ENCODE data around the gene CD200R1.

CD200R1 gene

GRCh38 chr3:112976001-112976400 is 1.1 kb upstream of the CD200R1 start:
- Histone ChIP-seq H3K36me3 (ENCODE audit: control insufficient read depth in 5 of 5, insufficient read depth in 5 of 5, low read length in 5 of 5) (no peaks in the 10 kb centered on the region), H3K9me3 (ENCODE audit: control insufficient read depth in 5 of 5, low read length in 5 of 5) (no peaks in the 10 kb centered on the region), H3K4me1 (ENCODE audit: control insufficient read depth in 5 of 5, insufficient read depth in 5 of 5, low read length in 5 of 5) (peaks cover 0 to 7% (median 6%) of the 10 kb centered on the region in 5 donors), H3K27ac (ENCODE audit: low read depth, low read length) (no peak overlapping the region), H3K4me3 (ENCODE audit: low read depth in 1 of 5, low read length in 5 of 5) (no peak overlapping the region), H3K27me3 (ENCODE audit: control insufficient read depth in 5 of 5, insufficient read depth in 4 of 5, low read length in 5 of 5) (no peaks in the 10 kb centered on the region), H3K9ac (ENCODE audit: low read length in 5 of 5) (no peak overlapping the region)

GRCh38 chr3:112974178-112974517 is 755 bp downstream of the CD200R1 start:
- Histone ChIP-seq H3K9me3 (ENCODE audit: control insufficient read depth in 5 of 5, low read length in 5 of 5) (no peaks in the 10 kb centered on the region), H3K4me1 (ENCODE audit: control insufficient read depth in 5 of 5, insufficient read depth in 5 of 5, low read length in 5 of 5) (peaks cover 0 to 10% (median 6%) of the 10 kb centered on the region in 5 donors), H3K36me3 (ENCODE audit: control insufficient read depth in 5 of 5, insufficient read depth in 5 of 5, low read length in 5 of 5) (no peaks in the 10 kb centered on the region), H3K4me3 (ENCODE audit: low read depth in 1 of 5, low read length in 5 of 5) (peak overlapping the region; percentile 47 to 67 (median 47)), H3K27ac (ENCODE audit: low read depth, low read length) (no peak overlapping the region), H3K27me3 (ENCODE audit: control insufficient read depth in 5 of 5, insufficient read depth in 4 of 5, low read length in 5 of 5) (no peaks in the 10 kb centered on the region), H3K9ac (ENCODE audit: low read length in 5 of 5) (peak overlapping the region in 1 of 5 donors; percentile 58)

- peaks cover 0 to 7% (median 6%) of the 10 kb centered on the region in 5 donors for H3K4me1 ChIP-seq (ENCODE audit: control insufficient read depth in 5 of 5, insufficient read depth in 5 of 5, low read length in 5 of 5)
- no peaks in the 10 kb centered on the region for H3K9me3 ChIP-seq (ENCODE audit: control insufficient read depth in 5 of 5, low read length in 5 of 5)
- peak overlapping the region in 2 of 5 donors; percentile 16 to 58 for H3K9ac ChIP-seq (ENCODE audit: low read length in 5 of 5)
- no peaks in the 10 kb centered on the region for H3K36me3 ChIP-seq (ENCODE audit: control insufficient read depth in 5 of 5, insufficient read depth in 5 of 5, low read length in 5 of 5)
- H3K27ac ChIP-seq (ENCODE audit: low read depth, low read length): no peak overlapping the region
- H3K27me3 ChIP-seq (ENCODE audit: control insufficient read depth in 5 of 5, insufficient read depth in 4 of 5, low read length in 5 of 5): no peaks in the 10 kb centered on the region
- peak overlapping the region; percentile 47 to 67 (median 47) for H3K4me3 ChIP-seq (ENCODE audit: low read depth in 1 of 5, low read length in 5 of 5)
Measured at GRCh38 chr3:112973325-112974177, 1.4 kb downstream of the CD200R1 start.

- Histone ChIP-seq H3K27ac (ENCODE audit: low read depth, low read length) (no peak overlapping the region), H3K36me3 (ENCODE audit: control insufficient read depth in 5 of 5, insufficient read depth in 5 of 5, low read length in 5 of 5) (no peaks in the 10 kb centered on the region), H3K9me3 (ENCODE audit: control insufficient read depth in 5 of 5, low read length in 5 of 5) (no peaks in the 10 kb centered on the region), H3K27me3 (ENCODE audit: control insufficient read depth in 5 of 5, insufficient read depth in 4 of 5, low read length in 5 of 5) (no peaks in the 10 kb centered on the region), H3K4me3 (ENCODE audit: low read depth in 1 of 5, low read length in 5 of 5) (no peak overlapping the region), H3K9ac (ENCODE audit: low read length in 5 of 5) (no peak overlapping the region), H3K4me1 (ENCODE audit: control insufficient read depth in 5 of 5, insufficient read depth in 5 of 5, low read length in 5 of 5) (peaks cover 0 to 13% (median 7%) of the 10 kb centered on the region in 5 donors)
Measured at GRCh38 chr3:112972158-112972557, 2.7 kb downstream of the CD200R1 start.

- no peak overlapping the region for H3K9ac ChIP-seq (ENCODE audit: low read length in 5 of 5)
- H3K9me3 ChIP-seq (ENCODE audit: control insufficient read depth in 5 of 5, low read length in 5 of 5): no peaks in the 10 kb centered on the region
- no peaks in the 10 kb centered on the region for H3K36me3 ChIP-seq (ENCODE audit: control insufficient read depth in 5 of 5, insufficient read depth in 5 of 5, low read length in 5 of 5)
- H3K4me3 ChIP-seq (ENCODE audit: low read depth in 1 of 5, low read length in 5 of 5): no peak overlapping the region
- no peak overlapping the region for H3K27ac ChIP-seq (ENCODE audit: low read depth, low read length)
- peaks cover 0 to 3% (median 0%) of the 10 kb centered on the region in 5 donors for H3K27me3 ChIP-seq (ENCODE audit: control insufficient read depth in 5 of 5, insufficient read depth in 4 of 5, low read length in 5 of 5)
- H3K4me1 ChIP-seq (ENCODE audit: control insufficient read depth in 5 of 5, insufficient read depth in 5 of 5, low read length in 5 of 5): peaks cover 0 to 15% (median 0%) of the 10 kb centered on the region in 5 donors
Measured at GRCh38 chr3:112967828-112968227, 7.1 kb downstream of the CD200R1 start.

GRCh38 chr3:112967425-112967824 is 7.5 kb downstream of the CD200R1 start:
- no peaks in the 10 kb centered on the region for H3K9me3 ChIP-seq (ENCODE audit: control insufficient read depth in 5 of 5, low read length in 5 of 5)
- no peaks in the 10 kb centered on the region for H3K36me3 ChIP-seq (ENCODE audit: control insufficient read depth in 5 of 5, insufficient read depth in 5 of 5, low read length in 5 of 5)
- H3K4me3 ChIP-seq (ENCODE audit: low read depth in 1 of 5, low read length in 5 of 5): no peak overlapping the region
- H3K27ac ChIP-seq (ENCODE audit: low read depth, low read length): no peak overlapping the region
- H3K27me3 ChIP-seq (ENCODE audit: control insufficient read depth in 5 of 5, insufficient read depth in 4 of 5, low read length in 5 of 5): peaks cover 0 to 3% (median 0%) of the 10 kb centered on the region in 5 donors
- H3K9ac ChIP-seq (ENCODE audit: low read length in 5 of 5): no peak overlapping the region
- peaks cover 0 to 15% (median 0%) of the 10 kb centered on the region in 5 donors for H3K4me1 ChIP-seq (ENCODE audit: control insufficient read depth in 5 of 5, insufficient read depth in 5 of 5, low read length in 5 of 5)

GRCh38 chr3:112966633-112967032 is 8.3 kb downstream of the CD200R1 start:
- Histone ChIP-seq H3K27me3 (ENCODE audit: control insufficient read depth in 5 of 5, insufficient read depth in 4 of 5, low read length in 5 of 5) (peaks cover 0 to 3% (median 0%) of the 10 kb centered on the region in 5 donors), H3K4me3 (ENCODE audit: low read depth in 1 of 5, low read length in 5 of 5) (no peak overlapping the region), H3K27ac (ENCODE audit: low read depth, low read length) (no peak overlapping the region), H3K9ac (ENCODE audit: low read length in 5 of 5) (no peak overlapping the region), H3K9me3 (ENCODE audit: control insufficient read depth in 5 of 5, low read length in 5 of 5) (no peaks in the 10 kb centered on the region), H3K4me1 (ENCODE audit: control insufficient read depth in 5 of 5, insufficient read depth in 5 of 5, low read length in 5 of 5) (peaks cover 0 to 15% (median 0%) of the 10 kb centered on the region in 5 donors), H3K36me3 (ENCODE audit: control insufficient read depth in 5 of 5, insufficient read depth in 5 of 5, low read length in 5 of 5) (no peaks in the 10 kb centered on the region)

- Histone ChIP-seq H3K27me3 (ENCODE audit: control insufficient read depth in 5 of 5, insufficient read depth in 4 of 5, low read length in 5 of 5) (peaks cover 0 to 3% (median 0%) of the 10 kb centered on the region in 5 donors), H3K27ac (ENCODE audit: low read depth, low read length) (no peak overlapping the region)
Measured at GRCh38 chr3:112965656-112966055, 9.2 kb downstream of the CD200R1 start.

GRCh38 chr3:112963683-112964082 is 11.2 kb downstream of the CD200R1 start:
- Histone ChIP-seq H3K9me3 (ENCODE audit: control insufficient read depth in 5 of 5, low read length in 5 of 5) (no peaks in the 10 kb centered on the region), H3K4me3 (ENCODE audit: low read depth in 1 of 5, low read length in 5 of 5) (no peak overlapping the region), H3K4me1 (ENCODE audit: control insufficient read depth in 5 of 5, insufficient read depth in 5 of 5, low read length in 5 of 5) (peaks cover 0 to 13% (median 0%) of the 10 kb centered on the region in 5 donors), H3K27me3 (ENCODE audit: control insufficient read depth in 5 of 5, insufficient read depth in 4 of 5, low read length in 5 of 5) (peaks cover 0 to 3% (median 0%) of the 10 kb centered on the region in 5 donors), H3K36me3 (ENCODE audit: control insufficient read depth in 5 of 5, insufficient read depth in 5 of 5, low read length in 5 of 5) (no peaks in the 10 kb centered on the region), H3K27ac (ENCODE audit: low read depth, low read length) (no peak overlapping the region), H3K9ac (ENCODE audit: low read length in 5 of 5) (no peak overlapping the region)

More at GRCh38 chr3:112965656-112966055, 9.2 kb downstream of the CD200R1 start:
- no peak overlapping the region for H3K4me3 ChIP-seq (ENCODE audit: low read depth in 1 of 5, low read length in 5 of 5)
- H3K4me1 ChIP-seq (ENCODE audit: control insufficient read depth in 5 of 5, insufficient read depth in 5 of 5, low read length in 5 of 5): peaks cover 0 to 15% (median 0%) of the 10 kb centered on the region in 5 donors
- no peaks in the 10 kb centered on the region for H3K36me3 ChIP-seq (ENCODE audit: control insufficient read depth in 5 of 5, insufficient read depth in 5 of 5, low read length in 5 of 5)
- no peak overlapping the region for H3K9ac ChIP-seq (ENCODE audit: low read length in 5 of 5)
- no peaks in the 10 kb centered on the region for H3K9me3 ChIP-seq (ENCODE audit: control insufficient read depth in 5 of 5, low read length in 5 of 5)

GRCh38 chr3:112958811-112959560 is 15.9 kb downstream of the CD200R1 start:
- Histone ChIP-seq H3K4me3 (ENCODE audit: low read depth in 1 of 5, low read length in 5 of 5) (peak overlapping the region in 1 of 5 donors; percentile 22), H3K4me1 (ENCODE audit: control insufficient read depth in 5 of 5, insufficient read depth in 5 of 5, low read length in 5 of 5) (peaks cover 0 to 2% (median 0%) of the 10 kb centered on the region in 5 donors), H3K9ac (ENCODE audit: low read length in 5 of 5) (no peak overlapping the region), H3K9me3 (ENCODE audit: control insufficient read depth in 5 of 5, low read length in 5 of 5) (peaks cover 0 to 8% (median 2%) of the 10 kb centered on the region in 5 donors), H3K27ac (ENCODE audit: low read depth, low read length) (no peak overlapping the region), H3K27me3 (ENCODE audit: control insufficient read depth in 5 of 5, insufficient read depth in 4 of 5, low read length in 5 of 5) (no peaks in the 10 kb centered on the region), H3K36me3 (ENCODE audit: control insufficient read depth in 5 of 5, insufficient read depth in 5 of 5, low read length in 5 of 5) (no peaks in the 10 kb centered on the region)
